ENCODE measurements around the gene ZBTB46. TPM values are rescaled to one million over a fixed set of nuclear protein-coding genes. Genes with fewer than 3 reads are reported as not detected.
"Not testable (repeated sequence)": the region's sequence is repeated elsewhere in the genome, so short reads cannot be mapped to it uniquely, and the experiment has no call there.

The ZBTB46 gene
- total RNA-seq, 6 experiments from 2014 or later = 0.38 to 1.1 (median 0.64) TPM

GRCh38 chr20:63731410-63731809 is 99.7 kb downstream of the ZBTB46 start:
- H3K4me1 Mint-ChIP-seq (ENCODE audit: low read depth) = no peaks in the 10 kb centered on the region
- H3K27me3 Mint-ChIP-seq (ENCODE audit: insufficient read depth) = peaks cover 2% of the 10 kb centered on the region
- no peak for TF ChIP-seq CTCF (IDR thresholded peaks at IDR 0.05)
- peaks cover 20% of the 10 kb centered on the region for H3K36me3 Mint-ChIP-seq (ENCODE audit: low read depth)
- H3K27ac Mint-ChIP-seq = no peak overlapping the region
- no peak for DNase-seq
- H3K9me3 Mint-ChIP-seq = no peaks in the 10 kb centered on the region
- no peak overlapping the region for H3K4me3 Mint-ChIP-seq

DNA sequence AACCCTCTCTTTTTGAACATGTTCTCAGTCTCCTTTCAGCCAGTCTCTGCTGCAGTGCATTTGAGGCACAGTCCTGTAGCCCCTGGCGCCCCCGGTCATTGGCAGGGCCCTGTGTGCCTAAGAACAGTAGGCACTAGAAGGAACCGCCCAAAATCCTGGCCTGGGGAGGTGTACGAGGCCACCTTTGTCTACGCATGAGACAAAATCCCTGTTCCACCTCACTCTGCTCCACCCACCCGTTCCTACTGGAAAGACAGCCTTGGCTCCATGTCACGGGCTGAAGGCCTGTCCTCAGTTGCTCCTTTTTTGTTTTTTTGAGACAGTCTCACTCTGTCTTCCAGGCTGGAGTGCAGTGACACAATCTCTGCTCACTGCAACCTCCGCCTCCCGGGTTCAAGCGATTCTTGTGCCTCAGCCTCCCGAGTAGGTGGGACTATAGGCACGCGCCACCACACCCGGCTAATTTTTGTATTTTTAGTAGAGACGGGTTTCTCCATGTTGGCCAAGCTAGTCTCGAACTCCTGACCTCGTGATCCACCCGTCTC is 100.8 kb downstream of the ZBTB46 start:
- not testable (repeated sequence) for H3K27me3 Mint-ChIP-seq (ENCODE audit: insufficient read depth); H3K9me3 Mint-ChIP-seq; H3K4me3 Mint-ChIP-seq; DNase-seq; H3K4me1 Mint-ChIP-seq (ENCODE audit: low read depth); H3K27ac Mint-ChIP-seq
- peaks cover 24% of the 10 kb centered on the region for H3K36me3 Mint-ChIP-seq (ENCODE audit: low read depth)

- peaks cover 14% of the 10 kb centered on the region for H3K9me3 Mint-ChIP-seq
- H3K36me3 Mint-ChIP-seq (ENCODE audit: low read depth) = peaks cover 42% of the 10 kb centered on the region
- DNase-seq; H3K4me1 Mint-ChIP-seq (ENCODE audit: low read depth); H3K27me3 Mint-ChIP-seq (ENCODE audit: insufficient read depth); H3K27ac Mint-ChIP-seq; H3K4me3 Mint-ChIP-seq: not testable (repeated sequence)
These were observed 108.0 kb downstream of the ZBTB46 start for GRCh38 chr20:63722967-63723622.

- no peak overlapping the region for H3K4me3 Mint-ChIP-seq
- no peak for DNase-seq
- H3K36me3 Mint-ChIP-seq (ENCODE audit: low read depth) = peaks cover 55% of the 10 kb centered on the region
- TF ChIP-seq CTCF (IDR thresholded peaks at IDR 0.05) = no peak
- no peaks in the 10 kb centered on the region for H3K4me1 Mint-ChIP-seq (ENCODE audit: low read depth)
- no peaks in the 10 kb centered on the region; the same call in 1 of the 2 replicates for H3K27me3 Mint-ChIP-seq (ENCODE audit: insufficient read depth)
- H3K27ac Mint-ChIP-seq = no peak overlapping the region
- peaks cover 26% of the 10 kb centered on the region for H3K9me3 Mint-ChIP-seq
These were observed 112.1 kb downstream of the ZBTB46 start for GRCh38 chr20:63718996-63719395.

GRCh38 chr20:63714858-63715257 is 116.2 kb downstream of the ZBTB46 start:
- TF ChIP-seq CTCF (IDR thresholded peaks at IDR 0.05) = no peak
- no peak overlapping the region for H3K4me3 Mint-ChIP-seq
- no peak overlapping the region for H3K27ac Mint-ChIP-seq
- no peaks in the 10 kb centered on the region; the same call in 1 of the 2 replicates for H3K27me3 Mint-ChIP-seq (ENCODE audit: insufficient read depth)
- DNase-seq = no peak
- H3K36me3 Mint-ChIP-seq (ENCODE audit: low read depth) = peaks cover 73% of the 10 kb centered on the region
- H3K9me3 Mint-ChIP-seq = peaks cover 34% of the 10 kb centered on the region
- H3K4me1 Mint-ChIP-seq (ENCODE audit: low read depth) = peaks cover 6% of the 10 kb centered on the region

- H3K36me3 Mint-ChIP-seq (ENCODE audit: low read depth) = peaks cover 64% of the 10 kb centered on the region
- DNase-seq = no peak
These were observed 118.9 kb downstream of the ZBTB46 start for GRCh38 chr20:63712191-63712590.

More at GRCh38 chr20:63712191-63712590, 118.9 kb downstream of the ZBTB46 start:
- no peak for TF ChIP-seq CTCF (IDR thresholded peaks at IDR 0.05)
- peaks cover 28% of the 10 kb centered on the region for H3K9me3 Mint-ChIP-seq
- no peak overlapping the region for H3K27ac Mint-ChIP-seq
- H3K4me3 Mint-ChIP-seq = no peak overlapping the region
- peaks cover 16% of the 10 kb centered on the region for H3K4me1 Mint-ChIP-seq (ENCODE audit: low read depth)
- H3K27me3 Mint-ChIP-seq (ENCODE audit: insufficient read depth) = peaks cover under 1% of the 10 kb centered on the region; the same call in 1 of the 2 replicates
